T follicular helper cell (primary cell): ENCODE results near the gene ARHGEF28.

Experiments
- DNase-seq: peaks from one replicate; pipeline ENCODE4 v3.0.0-alpha.2; 2020; ENCODE audit warnings: low read depth

The ARHGEF28 gene

GRCh38 chr5:73938280-73938937 is 312.4 kb downstream of the ARHGEF28 start:
- no peak for DNase-seq

- DNase-seq, result no peak
Measured at GRCh38 chr5:73938938-73939320, 312.9 kb downstream of the ARHGEF28 start.

DNA sequence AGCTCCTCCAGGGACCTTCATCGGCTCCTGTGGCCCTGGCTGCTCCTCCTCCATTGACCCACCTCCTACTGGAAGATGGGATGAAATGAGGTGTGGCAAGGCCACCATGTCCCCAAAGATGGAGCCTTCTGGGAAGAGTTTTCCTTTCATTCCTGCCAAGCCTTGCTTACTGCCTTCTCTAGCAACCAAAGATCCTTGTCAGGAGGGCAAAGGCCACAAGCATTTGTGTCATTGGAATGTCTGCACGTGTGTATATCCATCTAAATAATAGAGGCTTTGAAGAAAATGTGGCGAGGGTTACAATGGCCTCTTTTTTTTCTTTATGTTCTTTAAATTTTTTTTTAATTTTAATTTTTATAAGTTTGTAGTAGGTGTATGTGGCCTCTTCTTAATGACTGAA is 313.6 kb downstream of the ARHGEF28 start:
- DNase-seq, result no peak

- DNase-seq, result no peak
Measured at GRCh38 chr5:73940026-73940425, 314.0 kb downstream of the ARHGEF28 start.

DNA sequence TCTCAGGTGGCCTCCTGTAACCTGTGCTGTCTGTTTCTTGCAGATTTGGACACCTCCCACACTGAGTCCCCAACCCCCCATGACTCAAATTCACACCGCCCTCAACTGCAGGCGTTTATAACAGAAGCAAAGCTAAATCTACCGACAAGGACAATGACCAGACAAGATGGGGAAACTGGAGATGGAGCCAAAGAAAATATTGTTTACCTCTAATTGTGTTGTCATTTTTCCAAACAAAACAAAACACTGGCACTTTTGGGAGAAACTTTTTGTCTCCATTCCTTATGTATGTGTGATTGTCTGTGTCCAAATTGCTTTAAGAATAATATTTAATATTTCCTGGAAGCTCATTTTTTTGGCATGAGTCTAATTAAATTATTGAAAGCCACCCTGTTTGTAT is 314.8 kb downstream of the ARHGEF28 start:
- no peak for DNase-seq

DNA sequence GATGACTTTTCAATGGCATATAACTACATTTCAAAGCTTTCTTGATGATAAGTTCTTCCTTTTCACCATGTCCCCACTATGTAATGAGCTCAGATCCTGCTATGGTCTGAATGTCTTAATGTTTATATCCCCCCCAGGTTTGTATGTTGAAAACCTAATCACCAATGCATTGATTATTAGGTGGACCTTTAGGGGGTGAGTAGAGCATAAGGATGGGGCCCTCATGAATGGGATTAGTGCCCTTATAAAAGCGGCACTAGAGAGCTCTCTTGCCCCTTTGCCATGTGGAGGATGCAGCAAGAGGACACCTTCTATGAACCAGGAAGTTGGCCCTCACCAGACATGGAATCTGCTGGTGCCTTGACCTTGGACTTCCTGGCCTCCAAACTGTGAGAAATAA is 316.8 kb downstream of the ARHGEF28 start:
- DNase-seq, result no peak

DNA sequence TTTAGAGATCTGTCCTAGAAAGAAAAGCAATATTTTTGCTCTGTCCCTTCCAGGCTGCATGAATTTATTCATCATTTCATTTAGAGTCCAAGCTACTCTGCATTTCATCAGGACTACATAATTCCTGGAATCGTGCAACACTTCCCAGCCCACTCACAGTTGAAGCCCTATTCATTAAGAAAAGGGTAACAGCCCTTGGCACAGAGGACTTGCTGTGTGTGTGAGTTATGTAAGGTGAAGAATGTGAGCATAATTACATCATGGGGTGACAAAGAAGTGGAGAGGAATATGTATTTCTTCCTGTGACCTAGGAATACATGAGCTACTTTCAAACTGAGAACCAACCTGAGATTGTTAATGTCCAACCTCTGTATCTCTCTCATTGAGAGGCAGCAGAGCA is 317.4 kb downstream of the ARHGEF28 start:
- no peak for DNase-seq

- DNase-seq, result no peak
Measured at GRCh38 chr5:73944581-73944980, 318.6 kb downstream of the ARHGEF28 start.

DNA sequence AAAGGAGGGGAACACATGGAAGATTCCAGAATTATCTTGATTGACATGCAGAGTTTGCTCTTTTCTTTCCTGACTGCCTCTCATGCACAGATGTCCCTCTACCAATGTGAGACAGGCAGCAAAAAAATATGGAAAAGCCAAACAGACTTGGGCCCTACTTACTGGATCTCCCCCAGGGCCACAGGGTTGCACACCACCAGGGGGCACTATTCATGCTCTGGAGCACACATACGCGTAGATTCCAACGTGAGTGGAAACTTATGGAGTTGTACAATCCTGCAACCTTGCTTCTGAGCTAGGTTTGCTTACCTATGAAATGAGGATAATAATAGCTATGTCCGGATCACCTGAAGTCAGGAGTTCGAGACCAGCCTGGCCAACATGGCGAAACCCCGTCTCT is 319.5 kb downstream of the ARHGEF28 start:
- DNase-seq, result no peak

DNA sequence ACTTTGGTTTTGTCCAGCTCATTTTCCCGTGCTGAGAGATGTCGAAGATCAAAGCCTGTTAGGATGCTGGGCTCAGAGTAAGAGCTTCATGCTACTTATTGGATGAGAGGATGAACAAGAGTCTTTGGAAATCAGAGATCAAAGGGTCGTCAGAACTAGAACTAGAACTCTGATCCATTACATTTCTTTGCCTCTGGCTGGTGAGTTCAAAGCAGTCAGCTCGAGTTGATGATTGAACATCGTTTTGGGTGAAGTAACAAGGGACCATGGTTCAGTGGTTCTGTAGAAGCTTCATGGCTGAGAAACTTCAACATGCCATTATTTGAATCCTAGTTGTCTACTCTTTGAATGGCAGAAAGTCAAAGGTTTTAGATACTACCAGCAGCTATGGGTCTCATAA is 320.3 kb downstream of the ARHGEF28 start:
- DNase-seq, result no peak

- DNase-seq, result no peak
Measured at GRCh38 chr5:73946919-73947602, 321.1 kb downstream of the ARHGEF28 start.

DNA sequence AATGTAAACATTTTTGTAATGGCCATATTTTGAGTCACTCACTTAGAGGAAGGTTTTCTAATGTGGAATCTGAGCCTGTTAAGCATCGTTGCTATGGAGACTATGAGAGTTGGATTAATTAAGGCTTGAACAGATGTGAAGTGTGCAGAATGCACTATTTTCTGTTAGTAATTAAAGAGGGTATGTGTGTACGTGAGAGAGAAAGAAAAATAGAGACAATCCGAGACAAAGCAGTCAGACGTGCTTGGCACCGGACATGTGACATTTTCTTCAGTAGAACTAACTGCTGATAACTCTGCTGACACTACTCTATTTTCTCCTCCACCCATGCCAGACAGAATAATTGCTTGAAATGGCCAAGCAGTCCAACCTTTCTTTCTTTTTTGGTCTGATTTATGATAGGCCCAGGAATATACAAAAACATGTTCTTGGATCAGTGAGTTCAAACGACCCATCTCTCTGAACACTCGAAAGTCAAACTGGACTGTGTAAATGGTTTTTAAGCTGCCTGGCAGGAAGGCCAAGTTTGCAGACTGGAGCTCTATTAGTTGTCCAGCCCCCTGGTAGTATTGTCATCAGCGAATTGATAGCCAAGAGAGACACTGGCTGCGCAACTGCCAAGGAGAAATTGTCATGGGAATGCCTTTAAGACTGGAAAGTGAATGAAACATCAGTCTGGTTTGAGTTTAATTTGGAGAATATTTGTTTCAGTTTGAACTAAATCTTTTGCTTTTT is 322.1 kb downstream of the ARHGEF28 start:
- no peak for DNase-seq

DNA sequence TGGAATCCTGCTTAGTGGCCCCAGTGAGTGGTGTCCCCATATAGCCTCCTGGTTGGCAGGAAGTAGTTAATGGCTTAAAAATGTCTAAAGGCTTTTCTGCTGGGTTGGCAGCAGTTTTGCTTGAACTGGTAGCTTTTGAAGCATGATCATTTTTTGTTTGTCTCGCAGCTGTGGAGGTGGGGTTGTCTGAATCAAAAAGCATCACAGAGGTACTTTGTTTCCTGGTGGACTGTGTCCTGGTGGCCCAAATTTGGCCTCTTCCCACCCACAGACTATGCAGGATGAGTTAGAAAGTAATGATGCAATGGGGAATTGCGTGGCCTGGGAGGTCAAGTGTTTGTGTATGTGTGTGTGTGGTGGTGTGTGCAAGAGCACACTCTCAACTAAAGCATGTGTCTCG is 322.7 kb downstream of the ARHGEF28 start:
- no peak for DNase-seq

DNA sequence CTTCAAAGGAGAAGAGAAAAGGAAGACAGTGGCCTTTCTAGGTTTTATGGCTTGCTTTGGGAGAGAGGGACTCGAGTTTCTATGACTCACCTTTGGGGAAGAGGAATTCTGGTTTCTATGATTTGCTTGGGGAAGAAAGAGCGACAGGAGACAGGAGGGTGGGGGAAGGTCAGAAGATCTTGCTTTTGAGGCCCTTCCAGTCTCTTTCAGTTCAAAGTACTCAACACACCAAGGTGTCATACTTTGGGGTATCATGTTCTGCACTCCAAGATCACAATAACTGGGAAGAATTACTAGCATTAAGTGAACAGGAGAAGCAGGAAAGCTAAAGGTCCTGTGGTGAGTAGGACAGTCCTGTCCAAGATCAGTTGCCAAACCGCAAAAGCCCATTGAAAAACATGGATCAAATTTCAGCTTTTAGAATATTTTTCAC is 324.5 kb downstream of the ARHGEF28 start:
- no peak for DNase-seq

DNA sequence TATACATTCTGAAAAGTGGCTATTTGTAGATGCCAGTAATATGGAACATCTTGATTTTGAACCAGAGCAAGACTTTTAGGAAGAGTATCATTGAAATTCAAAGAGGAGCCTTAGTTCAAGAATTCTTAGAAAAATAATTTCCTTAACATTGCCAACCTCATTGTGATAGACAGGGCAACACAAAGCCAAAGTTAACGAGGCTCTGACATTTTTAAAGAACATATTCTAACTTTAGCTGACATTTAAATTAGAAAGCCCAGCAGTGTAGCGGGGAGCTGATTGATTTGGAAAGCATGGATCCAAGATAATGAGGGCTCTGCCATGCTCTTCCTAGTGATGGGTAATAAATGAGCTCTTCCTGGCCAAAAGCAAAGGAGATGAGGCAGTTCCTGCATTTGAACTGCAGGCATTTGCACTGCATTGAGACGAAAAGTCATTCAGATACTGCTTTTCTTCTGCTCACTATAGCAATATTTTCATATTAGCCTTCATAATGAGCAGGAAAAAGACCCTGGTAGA is 325.0 kb downstream of the ARHGEF28 start:
- no peak for DNase-seq

GRCh38 chr5:73952872-73953271 is 326.9 kb downstream of the ARHGEF28 start:
- DNase-seq, result no peak

DNA sequence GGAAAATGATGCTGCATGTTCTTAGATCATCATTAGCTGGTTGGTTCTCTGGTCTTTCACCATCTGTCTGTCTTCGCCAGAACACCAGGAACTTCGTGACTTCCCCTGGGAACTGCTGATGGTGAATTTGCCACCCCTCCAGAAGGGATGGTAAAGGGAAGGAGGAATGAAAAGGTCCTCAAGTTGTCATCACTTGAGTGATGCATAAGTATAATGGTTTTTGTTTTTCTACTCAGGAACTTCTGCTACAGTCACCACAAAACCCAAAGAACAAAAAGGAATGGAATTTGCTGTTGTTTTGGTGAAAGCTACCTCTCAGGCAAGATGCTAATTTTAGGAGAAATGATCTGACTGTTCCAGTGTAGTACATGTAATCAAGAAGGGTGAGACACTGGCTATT is 328.4 kb downstream of the ARHGEF28 start:
- no peak for DNase-seq

GRCh38 chr5:73955271-73955846 is 329.4 kb downstream of the ARHGEF28 start:
- no peak for DNase-seq

GRCh38 chr5:73957397-73958001 is 331.5 kb downstream of the ARHGEF28 start:
- DNase-seq, result no peak

GRCh38 chr5:73958037-73958436 is 332.0 kb downstream of the ARHGEF28 start:
- DNase-seq, result no peak

DNA sequence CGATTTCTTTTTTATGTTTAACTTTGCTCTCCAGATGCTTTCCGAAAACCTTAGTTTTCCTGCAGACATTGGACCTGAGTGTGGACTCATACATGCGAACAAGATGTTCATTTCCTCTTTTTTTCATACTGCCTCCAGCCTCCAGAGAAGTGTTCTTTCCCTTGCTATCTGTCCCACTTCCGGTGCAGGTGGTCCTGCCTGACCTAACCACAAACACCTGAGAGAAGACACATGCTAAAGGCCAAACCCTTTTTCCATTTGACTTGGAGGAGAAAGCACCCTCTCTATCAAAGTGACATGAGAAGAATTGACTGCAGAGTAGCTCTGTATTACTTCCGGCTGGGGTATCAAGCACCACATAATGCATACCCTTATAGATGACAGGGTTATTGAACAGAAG is 334.0 kb downstream of the ARHGEF28 start:
- no peak for DNase-seq

- DNase-seq, result no peak
Measured at GRCh38 chr5:73960426-73960825, 334.4 kb downstream of the ARHGEF28 start.
